ENCODE data around the gene CFAP69.
"Not testable (repeated sequence)": the region's sequence is repeated elsewhere in the genome, so short reads cannot be mapped to it uniquely, and the experiment has no call there.

Gene CFAP69

GRCh38 chr7:90230834-90231233 is 14.1 kb upstream of the CFAP69 start:
- in situ Hi-C loops (cut with HindIII; ENCODE audit: low sequenced_read_pairs): no loop called here

GRCh38 chr7:90231304-90231703 is 13.7 kb upstream of the CFAP69 start:
- in situ Hi-C loops (cut with HindIII; ENCODE audit: low sequenced_read_pairs): no loop called here

GRCh38 chr7:90232430-90232829 is 12.5 kb upstream of the CFAP69 start:
- in situ Hi-C loops (cut with HindIII; ENCODE audit: low sequenced_read_pairs): no loop called here

- in situ Hi-C loops (cut with HindIII; ENCODE audit: low sequenced_read_pairs): no loop called here
Measured at GRCh38 chr7:90233569-90233968, 11.4 kb upstream of the CFAP69 start.

- in situ Hi-C loops (cut with HindIII; ENCODE audit: low sequenced_read_pairs): no loop called here
Measured at GRCh38 chr7:90236721-90237289, 8.2 kb upstream of the CFAP69 start.

GRCh38 chr7:90238022-90238421 is 7.0 kb upstream of the CFAP69 start:
- in situ Hi-C loops (cut with HindIII; ENCODE audit: low sequenced_read_pairs): no loop called here

GRCh38 chr7:90238583-90238982 is 6.4 kb upstream of the CFAP69 start:
- in situ Hi-C loops (cut with HindIII; ENCODE audit: low sequenced_read_pairs): no loop called here

- in situ Hi-C loops (cut with HindIII; ENCODE audit: low sequenced_read_pairs): no loop called here
Measured at GRCh38 chr7:90239050-90239449, 5.9 kb upstream of the CFAP69 start.

- in situ Hi-C loops (cut with HindIII; ENCODE audit: low sequenced_read_pairs): no loop called here
Measured at GRCh38 chr7:90239625-90240228, 5.2 kb upstream of the CFAP69 start.

- in situ Hi-C loops (cut with HindIII; ENCODE audit: low sequenced_read_pairs): no loop called here
Measured at GRCh38 chr7:90242369-90243168, 2.4 kb upstream of the CFAP69 start.

GRCh38 chr7:90243556-90243955 is 1.4 kb upstream of the CFAP69 start:
- in situ Hi-C loops (cut with HindIII; ENCODE audit: low sequenced_read_pairs): no loop called here

- in situ Hi-C loops (cut with HindIII; ENCODE audit: low sequenced_read_pairs): no loop called here
Measured at GRCh38 chr7:90244565-90244908, 437 bp upstream of the CFAP69 start.

- in situ Hi-C loops (cut with HindIII; ENCODE audit: low sequenced_read_pairs): no loop called here
Measured at GRCh38 chr7:90246171-90246570, 1.2 kb downstream of the CFAP69 start.

GRCh38 chr7:90248706-90249105 is 3.7 kb downstream of the CFAP69 start:
- in situ Hi-C loops (cut with HindIII; ENCODE audit: low sequenced_read_pairs): no loop called here

- in situ Hi-C loops (cut with HindIII; ENCODE audit: low sequenced_read_pairs): no loop called here
Measured at GRCh38 chr7:90250601-90251303, 5.8 kb downstream of the CFAP69 start.

GRCh38 chr7:90251304-90251635 is 6.3 kb downstream of the CFAP69 start:
- in situ Hi-C loops (cut with HindIII; ENCODE audit: low sequenced_read_pairs): no loop called here

GRCh38 chr7:90256011-90256410 is 11.0 kb downstream of the CFAP69 start:
- in situ Hi-C loops (cut with HindIII; ENCODE audit: low sequenced_read_pairs): not testable (repeated sequence)

- in situ Hi-C loops (cut with HindIII; ENCODE audit: low sequenced_read_pairs): no loop called here
Measured at GRCh38 chr7:90256778-90257177, 11.8 kb downstream of the CFAP69 start.

- in situ Hi-C loops (cut with HindIII; ENCODE audit: low sequenced_read_pairs): no loop called here
Measured at GRCh38 chr7:90261441-90261840, 16.5 kb downstream of the CFAP69 start.

GRCh38 chr7:90262438-90262837 is 17.5 kb downstream of the CFAP69 start:
- in situ Hi-C loops (cut with HindIII; ENCODE audit: low sequenced_read_pairs): no loop called here

- in situ Hi-C loops (cut with HindIII; ENCODE audit: low sequenced_read_pairs): no loop called here
Measured at GRCh38 chr7:90266808-90267207, 21.8 kb downstream of the CFAP69 start.
